Measurements from ENCODE around the gene CFAP410. TPM values are rescaled to one million over a fixed set of nuclear protein-coding genes. Genes with fewer than 3 reads are reported as not detected.

Gene CFAP410
- total RNA-seq, 1 experiment from 2014 or later: 10.1 TPM

- CTCF ChIA-PET: interaction anchor here (1.6 kb wide), 1 partner anchor 11 kb away, joined by 4 read pairs; no protein-coding TSS in a partner anchor
- DNase-seq (ENCODE audit: unreplicated experiment): no peak
- intact Hi-C loops (cut with micrococcal nuclease): no loop called here
- POLR2A ChIA-PET: no interaction called here
- Mint-ChIP-seq H3K27ac (ENCODE audit: low read depth, unreplicated experiment) (no peak overlapping the region), H3K36me3 (ENCODE audit: insufficient read depth, unreplicated experiment) (peaks cover 19% of the 10 kb centered on the region), H3K27me3 (ENCODE audit: insufficient read depth, unreplicated experiment) (no peaks in the 10 kb centered on the region), H3K4me1 (ENCODE audit: insufficient read depth, unreplicated experiment) (no peaks in the 10 kb centered on the region), H3K9me3 (ENCODE audit: unreplicated experiment) (no peaks in the 10 kb centered on the region), H3K4me3 (ENCODE audit: unreplicated experiment) (no peak overlapping the region)
- no peak for TF ChIP-seq CTCF (IDR thresholded peaks at IDR 0.05; ENCODE audit: unreplicated experiment)
- BruUV-seq (replicated peaks): TSS peak; percentile 53
Observed at GRCh38 chr21:44326716-44327602, 12.2 kb downstream of the CFAP410 start.

- intact Hi-C loops (cut with micrococcal nuclease): no loop called here
- H3K27ac Mint-ChIP-seq (ENCODE audit: low read depth, unreplicated experiment): no peak overlapping the region
Observed at GRCh38 chr21:44326272-44326647, 12.9 kb downstream of the CFAP410 start.

GRCh38 chr21:44325386-44326271 lies 13.6 kb downstream of the CFAP410 start:
- DNase-seq (ENCODE audit: unreplicated experiment): no peak
- ChIA-PET CTCF (interaction anchor here (1.6 kb wide), 1 partner anchor 12 kb away, joined by 4 read pairs; no protein-coding TSS in a partner anchor), POLR2A (interaction anchor here (0.8 kb wide), 1 partner anchor 13 kb away, joined by 3 read pairs; the partner anchor contains the start of gene CFAP410)
- no peak for TF ChIP-seq CTCF (IDR thresholded peaks at IDR 0.05; ENCODE audit: unreplicated experiment)
- Mint-ChIP-seq H3K4me1 (ENCODE audit: insufficient read depth, unreplicated experiment) (no peaks in the 10 kb centered on the region), H3K27me3 (ENCODE audit: insufficient read depth, unreplicated experiment) (no peaks in the 10 kb centered on the region), H3K9me3 (ENCODE audit: unreplicated experiment) (no peaks in the 10 kb centered on the region), H3K4me3 (ENCODE audit: unreplicated experiment) (no peak overlapping the region), H3K36me3 (ENCODE audit: insufficient read depth, unreplicated experiment) (peaks cover 16% of the 10 kb centered on the region), H3K27ac (ENCODE audit: low read depth, unreplicated experiment) (no peak overlapping the region)
- BruUV-seq (replicated peaks): no TSS peak
- intact Hi-C loops (cut with micrococcal nuclease): no loop called here

More at GRCh38 chr21:44326272-44326647, 12.9 kb downstream of the CFAP410 start:
- no peak overlapping the region for H3K4me3 Mint-ChIP-seq (ENCODE audit: unreplicated experiment)
- no TSS peak for BruUV-seq (replicated peaks)
- DNase-seq (ENCODE audit: unreplicated experiment): no peak
- H3K9me3 Mint-ChIP-seq (ENCODE audit: unreplicated experiment): no peaks in the 10 kb centered on the region
- H3K4me1 Mint-ChIP-seq (ENCODE audit: insufficient read depth, unreplicated experiment): no peaks in the 10 kb centered on the region
- CTCF ChIA-PET: interaction anchor here (1.6 kb wide), 1 partner anchor 12 kb away, joined by 4 read pairs; no protein-coding TSS in a partner anchor
- H3K27me3 Mint-ChIP-seq (ENCODE audit: insufficient read depth, unreplicated experiment): no peaks in the 10 kb centered on the region
- H3K36me3 Mint-ChIP-seq (ENCODE audit: insufficient read depth, unreplicated experiment): peaks cover 19% of the 10 kb centered on the region
- POLR2A ChIA-PET: interaction anchor here (0.8 kb wide), 1 partner anchor 13 kb away, joined by 3 read pairs; the partner anchor contains the start of gene CFAP410
- no peak for TF ChIP-seq CTCF (IDR thresholded peaks at IDR 0.05; ENCODE audit: unreplicated experiment)

- Mint-ChIP-seq H3K27ac (ENCODE audit: low read depth, unreplicated experiment) (no peak overlapping the region), H3K36me3 (ENCODE audit: insufficient read depth, unreplicated experiment) (peaks cover 14% of the 10 kb centered on the region), H3K4me3 (ENCODE audit: unreplicated experiment) (no peak overlapping the region), H3K9me3 (ENCODE audit: unreplicated experiment) (no peaks in the 10 kb centered on the region), H3K27me3 (ENCODE audit: insufficient read depth, unreplicated experiment) (no peaks in the 10 kb centered on the region), H3K4me1 (ENCODE audit: insufficient read depth, unreplicated experiment) (no peaks in the 10 kb centered on the region)
- TF ChIP-seq CTCF (IDR thresholded peaks at IDR 0.05; ENCODE audit: unreplicated experiment): no peak
- ChIA-PET POLR2A (no interaction called here), CTCF (no interaction called here)
- DNase-seq (ENCODE audit: unreplicated experiment): no peak
- BruUV-seq (replicated peaks): no TSS peak
- intact Hi-C loops (cut with micrococcal nuclease): no loop called here
Observed at GRCh38 chr21:44324854-44325107, 14.4 kb downstream of the CFAP410 start.

All from MCF 10A (cell line).